CD4-positive, alpha-beta T cell treated with Interferon gamma for 1 hour (primary cell): ENCODE results near the gene GJA9.
"Not testable (repeated sequence)": the region's sequence is repeated elsewhere in the genome, so short reads cannot be mapped to it uniquely, and the experiment has no call there.

Experiments
- DNase-seq: peaks from one replicate; pipeline ENCODE4 v3.0.0-alpha.2; 2020

GJA9 gene

DNA sequence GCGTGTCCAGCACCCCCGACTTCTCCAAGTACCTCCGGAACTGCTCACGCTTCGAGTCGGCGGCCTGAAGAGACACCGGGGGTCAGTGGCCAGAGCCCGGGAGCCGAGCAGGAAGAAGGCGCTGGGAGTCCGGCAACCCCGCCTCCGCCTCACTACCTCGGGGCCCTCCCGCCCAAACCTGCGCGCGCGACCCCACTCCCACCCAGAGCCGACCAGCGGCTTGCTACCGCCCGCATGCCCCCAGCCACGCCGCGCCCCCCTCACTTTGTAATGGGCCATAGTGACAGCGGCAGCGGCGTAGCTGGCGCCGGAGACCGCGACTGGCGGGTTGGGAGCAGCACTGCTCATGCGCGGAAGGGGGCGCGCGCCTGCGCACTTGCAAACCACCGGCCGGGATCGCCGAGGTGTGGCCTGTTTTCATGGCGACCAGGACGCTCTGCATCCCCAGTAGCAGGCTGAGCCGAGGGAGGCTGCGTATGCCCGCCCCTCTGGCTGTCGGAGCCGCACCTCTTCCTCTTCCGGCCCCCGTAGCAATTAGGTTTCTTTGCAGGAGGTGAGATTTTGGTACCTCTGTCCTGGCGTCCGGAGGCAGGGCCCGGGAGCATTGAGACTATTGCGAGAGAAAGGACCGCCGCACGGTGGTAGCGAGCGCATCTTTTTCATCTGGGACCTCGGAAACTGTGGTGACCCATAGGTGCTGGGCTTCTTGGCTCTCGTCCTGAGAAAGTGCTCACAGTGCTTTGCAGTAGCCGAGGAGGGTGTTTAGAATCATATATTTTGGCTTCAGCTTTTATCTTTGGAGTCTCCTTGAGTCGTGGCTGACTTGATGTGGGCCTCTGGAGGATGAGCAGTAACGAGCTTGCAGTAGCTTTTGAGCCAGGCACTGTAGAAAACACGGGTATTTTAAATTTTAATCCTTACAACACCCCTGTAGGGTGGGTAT lies 8.1 kb downstream of the GJA9 start, which contains the start of gene MYCBP:
MYCBP (minus strand) TSS at position 322 of the 943 bp plus-strand sequence; CDS start at position 279, 43 bp downstream.
- peak; percentile 97 for DNase-seq

GRCh38 chr1:38872401-38873026 lies 8.9 kb downstream of the GJA9 start:
- peak; percentile 3 for DNase-seq

- no peak for DNase-seq
Observed at GRCh38 chr1:38870996-38871395, 10.4 kb downstream of the GJA9 start.

- no peak for DNase-seq
Observed at GRCh38 chr1:38867208-38867607, 14.2 kb downstream of the GJA9 start.

- no peak for DNase-seq
Observed at GRCh38 chr1:38865112-38865715, 16.2 kb downstream of the GJA9 start.

DNA sequence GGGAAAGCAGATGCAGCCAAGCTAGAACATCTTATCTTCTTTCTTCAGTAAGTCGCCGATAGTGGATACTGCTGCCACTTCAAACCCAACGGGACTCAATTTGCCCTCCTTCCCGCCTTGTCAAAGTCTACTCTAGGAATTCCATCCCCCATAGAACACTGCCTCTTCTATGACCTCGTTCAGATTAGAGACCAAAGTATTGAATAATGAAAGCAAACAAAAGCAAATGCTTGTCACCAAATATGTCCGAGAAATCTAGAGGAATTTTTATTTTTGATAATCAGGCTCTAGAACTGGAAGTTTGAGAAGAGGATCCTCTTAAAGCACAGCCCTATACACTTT lies 21.0 kb downstream of the GJA9 start:
- DNase-seq, result no peak

- peak; percentile 96 for DNase-seq
Observed at GRCh38 chr1:38859561-38860453, 21.6 kb downstream of the GJA9 start, which contains the start of gene RRAGC. TSS of gene RRAGC (minus strand) at chr1:38859772. CDS start at chr1:38859646, 126 bp downstream.

- DNase-seq, result peak; percentile 60
Observed at GRCh38 chr1:38858833-38859560, 22.4 kb downstream of the GJA9 start.

DNA sequence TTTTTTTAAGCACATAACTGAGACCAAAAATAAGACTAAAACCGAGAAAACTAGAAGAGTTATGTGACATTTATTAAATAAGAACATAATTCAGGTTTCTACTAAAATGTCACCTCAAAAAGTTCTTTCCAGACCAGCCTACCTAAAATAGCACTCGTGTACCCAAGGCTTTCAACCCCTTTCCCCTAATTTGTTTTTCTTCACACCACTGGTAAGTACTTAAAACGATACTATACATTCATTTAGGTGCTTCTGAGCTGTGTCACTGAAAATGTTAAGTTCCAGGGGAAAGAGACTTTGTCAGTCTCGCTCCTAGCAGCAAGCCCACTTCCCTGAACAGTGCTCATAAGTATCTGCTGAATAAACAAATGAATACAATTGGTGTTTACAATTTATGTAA lies 28.6 kb downstream of the GJA9 start:
- no peak for DNase-seq

- DNase-seq, result no peak
Observed at GRCh38 chr1:38848071-38848470, 33.3 kb downstream of the GJA9 start.

DNA sequence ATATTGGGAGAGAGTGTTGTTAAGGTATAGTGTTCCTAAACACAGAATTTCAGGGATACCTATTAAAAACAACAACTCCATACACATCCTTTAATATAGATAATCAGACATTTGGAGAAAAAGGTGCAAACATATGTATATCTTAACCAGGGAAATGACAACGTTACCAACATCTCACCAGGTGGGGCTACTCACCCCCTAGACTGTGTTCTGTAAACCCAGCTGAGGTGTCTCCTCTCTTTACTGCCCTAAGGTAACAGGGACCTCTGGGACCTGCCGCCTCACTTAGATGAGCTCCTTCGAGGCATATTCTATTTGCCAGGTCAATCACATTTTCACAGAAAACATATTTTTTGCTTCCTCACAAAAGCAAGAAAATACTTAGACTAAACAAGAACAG lies 35.2 kb downstream of the GJA9 start:
- no peak for DNase-seq

GRCh38 chr1:38845088-38845487 lies 36.3 kb downstream of the GJA9 start:
- not testable (repeated sequence) for DNase-seq

DNA sequence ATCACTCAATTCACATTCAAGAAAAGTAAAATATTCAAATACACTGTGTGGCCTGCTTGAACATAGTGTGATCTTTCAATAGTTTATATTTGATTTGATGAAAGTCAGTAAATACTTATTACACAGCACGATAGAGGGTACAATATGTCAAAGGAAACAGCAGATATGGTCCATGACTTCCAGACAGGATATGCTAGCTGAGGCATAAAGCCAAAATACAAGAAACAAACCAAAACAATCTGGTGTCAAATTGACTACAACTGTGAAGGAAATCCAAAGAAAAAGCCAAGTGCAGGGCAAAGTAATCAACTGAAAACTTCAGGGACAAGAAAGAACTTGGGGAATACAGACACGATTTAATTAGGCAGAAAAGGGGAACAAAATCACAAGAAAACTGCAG lies 41.1 kb downstream of the GJA9 start:
- no peak for DNase-seq

DNA sequence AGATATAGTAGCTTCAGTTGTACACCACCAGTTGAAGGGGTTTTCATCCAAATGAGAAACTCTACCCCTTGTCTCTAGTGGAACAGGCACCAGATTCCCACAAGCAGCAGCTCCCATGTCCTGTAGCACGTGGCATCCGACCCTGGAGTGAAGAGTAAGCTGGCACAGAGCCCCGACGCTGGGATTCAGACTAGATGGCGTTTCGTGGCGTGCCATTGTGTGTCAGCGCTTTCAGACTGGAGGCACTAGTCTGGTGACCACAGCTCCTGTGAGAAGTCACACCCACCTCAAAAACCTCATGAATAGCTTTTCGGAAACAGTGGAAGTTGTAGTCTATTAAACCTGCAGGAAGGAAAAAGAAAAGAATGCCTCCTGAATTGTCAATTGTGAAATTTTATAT lies 42.0 kb downstream of the GJA9 start:
- DNase-seq, result no peak

GRCh38 chr1:38836316-38836715 lies 45.1 kb downstream of the GJA9 start:
- DNase-seq, result not testable (repeated sequence)

GRCh38 chr1:38834937-38835827 lies 46.2 kb downstream of the GJA9 start:
- DNase-seq, result peak; percentile 7

DNA sequence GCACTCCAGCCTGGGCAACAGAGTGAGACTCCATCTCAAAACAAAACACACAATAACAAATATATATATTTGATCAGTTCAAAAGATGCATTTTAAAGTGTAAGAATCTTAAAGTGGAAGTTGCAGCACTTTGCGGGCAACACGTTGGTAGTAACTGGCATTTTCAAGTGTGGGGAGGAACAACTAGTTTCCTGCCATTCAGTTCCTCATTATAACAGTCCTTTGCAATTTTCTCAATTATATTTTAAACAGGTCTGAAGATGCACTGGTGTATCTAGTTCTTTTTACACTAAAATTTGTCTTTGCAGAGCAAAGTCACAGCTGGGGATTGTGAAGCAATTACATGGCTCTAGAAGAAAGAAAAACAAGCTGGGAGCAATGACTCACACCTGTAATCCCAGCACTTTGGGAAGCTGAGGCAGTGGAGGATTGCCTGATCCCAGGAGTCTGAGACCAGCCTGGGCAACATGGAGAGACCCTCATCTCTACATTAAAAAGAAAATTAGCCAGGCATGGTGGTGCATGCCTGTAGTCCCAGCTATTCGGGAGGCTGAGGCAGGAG lies 47.1 kb downstream of the GJA9 start:
- no peak for DNase-seq

- no peak for DNase-seq
Observed at GRCh38 chr1:38833146-38833545, 48.2 kb downstream of the GJA9 start.

GRCh38 chr1:38832370-38832734 lies 49.0 kb downstream of the GJA9 start:
- no peak for DNase-seq

GRCh38 chr1:38831731-38832369 lies 49.5 kb downstream of the GJA9 start:
- no peak for DNase-seq
